Lung (tissue), 16 donors: ENCODE data around the gene CLEC12A. TPM values are rescaled to one million over a fixed set of nuclear protein-coding genes. Genes with fewer than 3 reads are reported as not detected.

ENCODE experiments used
- ATAC-seq: fragments of 200-7000 bp; cut with Tn5 transposase; one replicate; pipeline ENCODE4 v1.9.1; 2020; ENCODE audit warnings: moderate number of reproducible peaks; ENCODE audit not compliant: insufficient read depth, low FRiP score
- DNase-seq, 3 donors: peaks; one replicate each; pipeline ENCODE4 v3.0.0-alpha.2; 2013 to 2017
- H3K27ac ChIP-seq, 2 donors: one replicate each; pipeline ENCODE4 v1.5.1; 2013; ENCODE audit warnings: mild to moderate bottlenecking in 2 of 2, moderate library complexity in 2 of 2, control low read depth in 1 of 2, inconsistent platforms in 1 of 2, low read depth in 1 of 2, low read length in 1 of 2
- H3K27me3 ChIP-seq, 3 donors: one replicate each; pipeline ENCODE4 v1.5.1; 2013; ENCODE audit warnings: low read length in 2 of 3; ENCODE audit not compliant: control insufficient read depth in 3 of 3, insufficient read depth in 3 of 3
- H3K36me3 ChIP-seq, 4 donors: one replicate each; pipeline ENCODE4 v1.5.1; 2013; ENCODE audit warnings: low read length in 4 of 4, mild to moderate bottlenecking in 1 of 4, moderate library complexity in 1 of 4; ENCODE audit not compliant: control insufficient read depth in 4 of 4, insufficient read depth in 4 of 4
- H3K4me1 ChIP-seq, 5 donors: one replicate each; pipeline ENCODE4 v1.5.1; 2013; ENCODE audit warnings: low read length in 5 of 5, mild to moderate bottlenecking in 2 of 5, moderate library complexity in 1 of 5; ENCODE audit not compliant: control insufficient read depth in 5 of 5, insufficient read depth in 5 of 5
- H3K4me3 ChIP-seq: one replicate; pipeline ENCODE4 v1.5.1; 2013; ENCODE audit warnings: mild to moderate bottlenecking, control low read depth, moderate library complexity
- H3K9ac ChIP-seq, 2 donors: one replicate each; pipeline ENCODE4 v1.5.1; 2013; ENCODE audit warnings: low read length in 2 of 2, control low read depth in 1 of 2; ENCODE audit not compliant: insufficient read depth in 1 of 2
- H3K9me3 ChIP-seq, 4 donors: one replicate each; pipeline ENCODE4 v1.5.1; 2013; ENCODE audit warnings: low read length in 3 of 4, mild to moderate bottlenecking in 1 of 4, moderate library complexity in 1 of 4; ENCODE audit not compliant: control insufficient read depth in 4 of 4, insufficient read depth in 3 of 4
- CTCF ChIP-seq: IDR thresholded peaks from 2 replicates; pipeline ENCODE4 v1.5.1; 2012; ENCODE audit warnings: mild to moderate bottlenecking; ENCODE audit errors: control extremely low read depth, extremely low read depth
- WGBS, 2 donors: extraction: QIAGEN DNeasy Blood & Tissue Kit; methylation state at CpG; one replicate each; pipeline ENCODE4 v1.1.7; 2013; 5-methylcytosine and 5-hydroxymethylcytosine counted together
- long read RNA-seq, 5 donors: transcript quantifications; one replicate each; lab custom pipeline, GENCODE V29; 2026
- polyA plus RNA-seq, 2 donors: library from polyadenylated mRNA; stranded (reverse); fragments of 200-250 nt; gene quantifications; one replicate each; pipeline ENCODE4 v1.2.1, GENCODE V29; 2013
- total RNA-seq, 2 donors: library from RNA; depleted of rRNA in 1 of 2; stranded (reverse); fragments of >200 nt in 1 of 2; gene quantifications; one replicate each; pipeline ENCODE4 v1.2.1, GENCODE V29; 2014 to 2021
- donor health status: control.
- donor health status: control.
- donor health status: Bipolar disorder and iron deficiency.
- donor health status: healthy.
- donor health status: DM: yes; HTN: yes; CAD: no.

The CLEC12A gene
- total RNA-seq: 10 to 100 TPM; 13.8 to 15.0 TPM
- polyA plus RNA-seq: 10 to 100 TPM; 19.2 to 21.9 TPM
- long read RNA-seq, donor 1: 0 reads
- long read RNA-seq, donor 2: 0 reads
- long read RNA-seq, donor 3: 0 reads
- long read RNA-seq, donor 4: 0 reads
- long read RNA-seq, donor 5: 0 reads

GRCh38 chr12:9971181-9971580 lies at the start of gene CLEC12A:
Gene CLEC12A, plus strand, starts transcription at chr12:9971409. Its CDS starts 188 bp downstream, at chr12:9971597.
- no peaks in the 10 kb centered on the region for H3K4me1 ChIP-seq
- H3K27me3 ChIP-seq: no peaks in the 10 kb centered on the region
- peaks cover 0 to 7% (median 0%) of the 10 kb centered on the region in 4 donors for H3K9me3 ChIP-seq
- 25 to 53% methylated on average over 1 of the region's 1 CpG for WGBS, 2 donors
- no peak for ATAC-seq
- DNase-seq: no peak
- H3K9ac ChIP-seq: no peak within 1 kb of the TSS
- no peak for TF ChIP-seq CTCF
- no peak within 1 kb of the TSS for H3K4me3 ChIP-seq
- no peaks in the 10 kb centered on the region for H3K36me3 ChIP-seq
- H3K27ac ChIP-seq: no peak within 1 kb of the TSS

- Histone ChIP-seq H3K9me3 (peaks cover 0 to 3% (median 0%) of the 10 kb centered on the region in 4 donors), H3K36me3 (no peaks in the 10 kb centered on the region), H3K4me3 (no peak overlapping the region), H3K27ac (no peak overlapping the region), H3K27me3 (no peaks in the 10 kb centered on the region), H3K9ac (no peak overlapping the region), H3K4me1 (peaks cover 0 to 2% (median 0%) of the 10 kb centered on the region in 5 donors)
- ATAC-seq: no peak
- DNase-seq: no peak
- no peak for TF ChIP-seq CTCF
- WGBS, 2 donors: 93 to 97% methylated on average over 1 of the region's 1 CpG
Observed at GRCh38 chr12:9922429-9922828, 48.8 kb upstream of the CLEC12A start.

- ATAC-seq: no peak
- peak overlapping the region in 1 of 2 donors; percentile 34 for H3K9ac ChIP-seq
- no peak overlapping the region for H3K27ac ChIP-seq
Observed at GRCh38 chr12:9925705-9926393, 45.4 kb upstream of the CLEC12A start.

More at GRCh38 chr12:9925705-9926393, 45.4 kb upstream of the CLEC12A start:
- DNase-seq: peak; percentile 16 to 66 (median 59)
- WGBS, 2 donors: 11 to 15% methylated on average over 5 of the region's 5 CpGs
- peaks cover 0 to 2% (median 0%) of the 10 kb centered on the region in 5 donors for H3K4me1 ChIP-seq
- TF ChIP-seq CTCF: peak; percentile 39
- H3K9me3 ChIP-seq: no peaks in the 10 kb centered on the region
- H3K27me3 ChIP-seq: no peaks in the 10 kb centered on the region
- H3K4me3 ChIP-seq: no peak overlapping the region
- H3K36me3 ChIP-seq: no peaks in the 10 kb centered on the region
